Breast epithelium (tissue), 3 donors: Measurements from ENCODE around the gene SQSTM1.

ENCODE experiments used
- CTCF ChIP-seq, 3 donors: fragments of 450-650 bp; IDR thresholded peaks; one replicate each; pipeline ENCODE4 v1.5.1; 2016 to 2017; ENCODE audit warnings: antibody characterized with exemption in 3 of 3, mild to moderate bottlenecking in 3 of 3, moderate library complexity in 3 of 3
- POLR2AphosphoS5 ChIP-seq, 3 donors: sonication (generic); formaldehyde crosslinking; IDR thresholded peaks; one replicate each; pipeline ENCODE4 v1.6.1; 2017; ENCODE audit warnings: antibody characterized with exemption in 3 of 3

- no peak for TF ChIP-seq CTCF (IDR thresholded peaks at IDR 0.05)
- no peak for TF ChIP-seq POLR2AphosphoS5 (IDR thresholded peaks at IDR 0.05)
These were observed 28.7 kb upstream of the SQSTM1 start for GRCh38 chr5:179791881-179792611.
